ENCODE measurements around the gene ADGRG4. TPM values are rescaled to one million over a fixed set of nuclear protein-coding genes. Genes with fewer than 3 reads are reported as not detected.
A peak's percentile ranks its signal among the peaks of the same experiment; 100 is the strongest.

The ADGRG4 gene
- total RNA-seq, 2 donors from 2014 or later = not detected

DNA sequence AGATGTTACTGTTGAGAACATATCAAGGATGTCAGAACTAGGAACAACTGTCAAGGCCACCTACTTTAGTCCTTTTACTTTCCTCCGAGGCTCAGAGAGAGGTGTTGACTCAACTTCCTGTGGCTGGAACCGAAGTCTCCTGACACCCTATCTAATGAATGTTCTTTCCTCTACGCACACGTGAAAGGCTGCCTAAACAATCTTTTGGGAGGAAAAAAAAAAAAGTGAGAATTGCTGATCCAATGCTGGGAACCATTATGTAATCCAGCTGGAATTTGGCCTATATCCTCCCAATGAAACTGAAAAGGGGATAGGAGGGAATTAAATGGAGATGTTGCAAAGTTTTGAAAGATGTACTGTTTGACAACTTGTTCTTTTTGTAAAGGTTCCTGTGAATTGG, 41.2 kb upstream of the ADGRG4 start:
- H3K27me3 ChIP-seq = no peaks in the 10 kb centered on the region

DNA sequence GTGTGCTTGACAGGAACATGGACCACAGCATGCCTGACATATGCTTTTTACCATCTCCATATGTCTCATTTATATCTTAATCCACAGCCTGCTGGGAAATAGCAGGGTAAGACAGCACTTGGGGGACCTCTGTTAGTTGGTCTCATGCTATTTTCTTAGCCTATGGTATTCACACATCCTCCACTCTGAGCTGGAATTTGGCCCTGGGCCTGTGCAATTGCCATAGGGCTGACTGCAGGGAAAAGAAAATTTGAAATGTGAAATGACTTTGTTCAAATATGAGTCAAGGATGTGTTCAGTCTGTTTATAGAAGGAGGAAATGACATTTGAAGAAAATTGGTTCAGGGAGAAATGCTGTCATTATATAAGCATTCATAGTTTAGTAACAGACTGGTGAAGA, 40.0 kb upstream of the ADGRG4 start:
- H3K36me3 ChIP-seq = no peaks in the 10 kb centered on the region
- no peak for DNase-seq (ENCODE audit: low spot score)
- H3K9me3 ChIP-seq = no peaks in the 10 kb centered on the region
- H3K27me3 ChIP-seq = no peaks in the 10 kb centered on the region
- H3K4me3 ChIP-seq = no peak overlapping the region
- H3K27ac ChIP-seq = peak overlapping the region in 1 of 2 donors; percentile 52
- TF ChIP-seq, protein P1, sequence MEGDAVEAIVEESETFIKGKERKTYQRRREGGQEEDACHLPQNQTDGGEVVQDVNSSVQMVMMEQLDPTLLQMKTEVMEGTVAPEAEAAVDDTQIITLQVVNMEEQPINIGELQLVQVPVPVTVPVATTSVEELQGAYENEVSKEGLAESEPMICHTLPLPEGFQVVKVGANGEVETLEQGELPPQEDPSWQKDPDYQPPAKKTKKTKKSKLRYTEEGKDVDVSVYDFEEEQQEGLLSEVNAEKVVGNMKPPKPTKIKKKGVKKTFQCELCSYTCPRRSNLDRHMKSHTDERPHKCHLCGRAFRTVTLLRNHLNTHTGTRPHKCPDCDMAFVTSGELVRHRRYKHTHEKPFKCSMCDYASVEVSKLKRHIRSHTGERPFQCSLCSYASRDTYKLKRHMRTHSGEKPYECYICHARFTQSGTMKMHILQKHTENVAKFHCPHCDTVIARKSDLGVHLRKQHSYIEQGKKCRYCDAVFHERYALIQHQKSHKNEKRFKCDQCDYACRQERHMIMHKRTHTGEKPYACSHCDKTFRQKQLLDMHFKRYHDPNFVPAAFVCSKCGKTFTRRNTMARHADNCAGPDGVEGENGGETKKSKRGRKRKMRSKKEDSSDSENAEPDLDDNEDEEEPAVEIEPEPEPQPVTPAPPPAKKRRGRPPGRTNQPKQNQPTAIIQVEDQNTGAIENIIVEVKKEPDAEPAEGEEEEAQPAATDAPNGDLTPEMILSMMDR (IDR thresholded peaks at IDR 0.05) = no peak
- peaks cover 0 to 6% of the 10 kb centered on the region in 2 donors for H3K4me1 ChIP-seq

More for the DNA sequence above, 41.2 kb upstream of the ADGRG4 start:
- Histone ChIP-seq H3K9me3 (no peaks in the 10 kb centered on the region), H3K36me3 (no peaks in the 10 kb centered on the region), H3K4me3 (no peak overlapping the region), H3K4me1 (peaks cover 0 to 6% of the 10 kb centered on the region in 2 donors), H3K27ac (peak overlapping the region; percentile 51 to 52)
- no peak for DNase-seq (ENCODE audit: low spot score)
- TF ChIP-seq, protein P1 (IDR thresholded peaks at IDR 0.05) = no peak

DNA sequence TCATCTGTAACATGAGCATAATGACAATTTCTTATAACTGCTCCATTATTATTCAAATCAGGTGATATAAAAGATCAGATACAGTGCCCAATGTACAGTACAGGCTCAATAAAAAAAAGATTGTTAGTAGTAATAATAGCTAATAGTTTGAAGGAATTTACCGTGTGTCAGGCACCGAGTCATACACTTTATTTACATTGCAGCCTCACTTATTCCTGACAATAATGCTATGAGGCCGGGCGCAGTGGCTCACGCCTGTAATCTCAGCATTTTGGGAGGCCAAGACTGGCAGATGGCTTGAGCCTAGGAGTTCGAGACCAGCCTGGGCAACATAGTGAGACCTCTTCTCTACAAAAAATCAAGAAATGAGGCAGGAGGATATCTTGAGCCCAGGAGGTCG, 39.4 kb upstream of the ADGRG4 start:
- no peaks in the 10 kb centered on the region for H3K27me3 ChIP-seq
- peaks cover 0 to 6% of the 10 kb centered on the region in 2 donors for H3K4me1 ChIP-seq
- no peaks in the 10 kb centered on the region for H3K9me3 ChIP-seq
- no peak overlapping the region for H3K4me3 ChIP-seq
- DNase-seq (ENCODE audit: low spot score) = no peak
- H3K27ac ChIP-seq = peak overlapping the region in 1 of 2 donors; percentile 52
- H3K36me3 ChIP-seq = no peaks in the 10 kb centered on the region
- TF ChIP-seq, protein P1 (IDR thresholded peaks at IDR 0.05) = no peak

DNA sequence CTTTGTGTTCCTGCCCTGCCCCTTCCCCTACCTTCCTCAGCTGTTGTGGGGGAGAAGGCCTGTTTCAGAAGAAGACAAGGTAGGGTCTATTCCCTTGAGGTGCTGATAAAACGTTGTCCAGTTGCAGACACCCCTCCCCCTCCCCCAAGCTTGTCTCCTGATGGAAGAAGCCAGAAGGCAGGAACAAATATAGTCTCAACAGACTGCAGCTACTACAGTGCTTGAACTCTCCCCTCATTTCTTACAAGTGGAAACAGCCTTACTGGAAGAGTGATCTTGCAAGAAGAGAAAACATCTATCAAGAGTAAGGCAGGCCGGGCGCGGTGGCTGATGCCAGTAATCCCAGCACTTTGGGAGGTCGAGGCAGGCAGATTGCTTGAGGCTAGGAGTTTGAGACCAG, 38.5 kb upstream of the ADGRG4 start:
- TF ChIP-seq, protein P1 (IDR thresholded peaks at IDR 0.05) = no peak
- no peak for DNase-seq (ENCODE audit: low spot score)
- H3K9me3 ChIP-seq = no peaks in the 10 kb centered on the region
- no peak overlapping the region for H3K4me3 ChIP-seq
- H3K27me3 ChIP-seq = no peaks in the 10 kb centered on the region
- peak overlapping the region in 1 of 2 donors; percentile 43 for H3K27ac ChIP-seq
- peaks cover 0 to 6% of the 10 kb centered on the region in 2 donors for H3K4me1 ChIP-seq
- H3K36me3 ChIP-seq = no peaks in the 10 kb centered on the region

DNA sequence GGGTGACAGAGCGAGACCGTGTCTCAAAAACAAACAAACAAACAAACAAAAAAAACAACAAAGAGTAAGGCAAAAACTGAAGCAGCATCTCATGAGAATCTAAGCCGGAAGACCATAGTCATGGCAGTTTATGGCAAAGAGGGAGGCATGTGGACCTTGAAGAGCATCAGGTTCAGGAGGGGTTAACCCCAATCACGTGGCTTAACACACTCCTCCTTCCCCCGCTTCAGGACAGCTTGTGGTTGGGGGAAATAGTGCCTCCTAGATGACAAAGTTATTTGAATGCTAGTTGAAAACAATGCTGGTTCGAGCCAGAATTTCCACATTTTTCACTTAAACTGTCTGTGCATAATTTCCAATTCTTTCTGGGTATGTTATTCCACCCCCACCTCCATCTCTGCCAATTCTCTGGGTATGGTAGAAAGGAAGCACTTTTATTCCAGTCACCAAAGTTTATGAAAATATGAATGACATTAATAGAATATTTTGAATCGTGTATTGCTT, 37.9 kb upstream of the ADGRG4 start:
- no peak for DNase-seq (ENCODE audit: low spot score)
- H3K27ac ChIP-seq = peak overlapping the region in 1 of 2 donors; percentile 43
- TF ChIP-seq, protein P1 (IDR thresholded peaks at IDR 0.05) = no peak
- H3K27me3 ChIP-seq = no peaks in the 10 kb centered on the region
- H3K9me3 ChIP-seq = no peaks in the 10 kb centered on the region
- no peak overlapping the region for H3K4me3 ChIP-seq
- peaks cover 0 to 6% of the 10 kb centered on the region in 2 donors for H3K4me1 ChIP-seq
- H3K36me3 ChIP-seq = no peaks in the 10 kb centered on the region

DNA sequence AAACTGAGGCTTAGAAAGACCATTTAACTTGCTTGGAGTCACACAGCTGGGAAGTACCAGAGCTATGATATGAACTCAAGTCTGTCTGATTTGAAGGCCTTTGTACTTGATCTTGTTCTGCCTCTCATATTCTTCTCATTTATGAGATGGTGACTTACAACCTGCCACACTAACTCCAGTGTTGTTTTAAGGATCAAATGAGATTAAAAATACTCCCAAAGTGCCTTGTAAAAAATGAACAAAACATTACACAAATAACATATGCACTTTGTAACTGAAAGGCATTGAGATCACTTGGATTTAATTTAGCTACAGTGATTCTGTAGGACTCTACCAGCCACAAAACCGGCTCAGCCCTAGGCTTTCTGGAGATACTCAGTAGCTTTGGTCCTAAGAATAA, 33.9 kb upstream of the ADGRG4 start:
- no peaks in the 10 kb centered on the region for H3K4me1 ChIP-seq
- H3K4me3 ChIP-seq = no peak overlapping the region
- no peak for DNase-seq (ENCODE audit: low spot score)
- no peaks in the 10 kb centered on the region for H3K27me3 ChIP-seq
- H3K27ac ChIP-seq = no peak overlapping the region
- TF ChIP-seq, protein P1 (IDR thresholded peaks at IDR 0.05) = no peak
- H3K9me3 ChIP-seq = no peaks in the 10 kb centered on the region
- H3K36me3 ChIP-seq = no peaks in the 10 kb centered on the region
